KMS-11 (cell line): Measurements from ENCODE around the gene DLX3.

Experiments used
- H2AFZ ChIP-seq: fragments of 200-600 bp; sonication (generic); 2 replicates; pipeline ENCODE4 v1.6.1; 2016; ENCODE audit warnings: antibody characterized with exemption, mixed run types, low read depth
- H3K27ac ChIP-seq: fragments of 200-600 bp; sonication (generic); 2 replicates; pipeline ENCODE4 v1.6.1; 2016; ENCODE audit warnings: mild to moderate bottlenecking, mixed run types
- H3K27me3 ChIP-seq: fragments of 200-600 bp; sonication (generic); 2 replicates; pipeline ENCODE4 v1.6.1; 2017; ENCODE audit warnings: mild to moderate bottlenecking, low read depth, mixed run types, moderate library complexity; ENCODE audit not compliant: insufficient read depth
- H3K36me3 ChIP-seq: fragments of 200-600 bp; sonication (generic); 2 replicates; pipeline ENCODE4 v1.6.1; 2017; ENCODE audit warnings: mild to moderate bottlenecking, mixed run types; ENCODE audit not compliant: insufficient read depth
- H3K4me1 ChIP-seq: fragments of 200-600 bp; sonication (generic); 2 replicates; pipeline ENCODE4 v1.6.1; 2016; ENCODE audit warnings: mild to moderate bottlenecking, low read depth, mixed run types; ENCODE audit not compliant: poor library complexity, severe bottlenecking
- H3K4me2 ChIP-seq: fragments of 200-600 bp; sonication (generic); 2 replicates; pipeline ENCODE4 v1.7.0; 2016; ENCODE audit warnings: mild to moderate bottlenecking, mixed run types
- H3K4me3 ChIP-seq: fragments of 200-600 bp; sonication (generic); IDR thresholded peaks from 2 replicates; pipeline ENCODE4 v1.6.1; 2017; ENCODE audit warnings: low read depth, low read length, mixed read lengths; ENCODE audit not compliant: insufficient read depth
- H3K79me2 ChIP-seq: fragments of 200-600 bp; sonication (generic); 2 replicates; pipeline ENCODE4 v1.6.1; 2016; ENCODE audit warnings: low read depth, mixed run types; ENCODE audit not compliant: insufficient read depth
- H3K9ac ChIP-seq: fragments of 200-600 bp; sonication (generic); 2 replicates; pipeline ENCODE4 v1.6.1; 2016; ENCODE audit warnings: mild to moderate bottlenecking, mixed run types
- H4K20me1 ChIP-seq: fragments of 200-600 bp; sonication (generic); 2 replicates; pipeline ENCODE4 v1.6.1; 2016; ENCODE audit warnings: mild to moderate bottlenecking, mixed run types; ENCODE audit not compliant: insufficient read depth
- TF ChIP-seq, protein P1 (sequence below): fragments of 200-600 bp; sonication (generic); conservative IDR thresholded peaks from 2 replicates; pipeline ENCODE4 v1.6.1; 2017; ENCODE audit warnings: low read depth, mild to moderate bottlenecking, antibody characterized with exemption, low read length, moderate library complexity, mixed read lengths

Gene DLX3

DNA sequence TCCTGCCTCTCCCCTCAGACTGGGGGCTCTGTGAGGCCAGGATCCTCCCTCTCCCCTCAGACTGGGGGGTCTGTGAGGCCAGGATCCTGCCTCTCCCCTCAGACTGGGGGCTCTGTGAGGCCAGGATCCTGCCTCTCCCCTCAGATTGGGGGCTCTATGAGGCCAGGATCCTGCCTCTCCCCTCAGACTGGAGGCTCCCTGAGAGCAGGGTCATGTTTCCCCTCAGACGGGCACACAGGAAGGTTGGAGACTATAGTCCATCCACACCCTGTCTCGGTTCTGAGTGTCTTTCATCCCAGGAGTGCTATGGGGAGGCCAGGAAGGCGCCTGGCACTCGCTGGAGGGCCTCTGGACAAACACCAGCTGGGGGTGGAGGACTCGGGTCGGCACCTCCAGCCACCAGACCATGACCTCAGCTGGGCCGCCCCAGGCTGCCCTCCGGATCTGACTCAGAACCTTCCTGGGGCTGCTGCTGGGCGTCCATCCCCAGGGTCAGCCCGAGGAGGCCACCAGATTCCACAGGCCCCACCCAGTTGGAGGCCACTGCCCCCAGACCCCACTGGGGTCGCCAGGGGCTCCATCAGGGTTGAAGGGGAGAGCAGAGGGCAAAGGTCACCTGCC, 48.0 kb downstream of the DLX3 start:
- Histone ChIP-seq H3K27ac (no peak overlapping the region), H3K4me2 (no peak overlapping the region)

DNA sequence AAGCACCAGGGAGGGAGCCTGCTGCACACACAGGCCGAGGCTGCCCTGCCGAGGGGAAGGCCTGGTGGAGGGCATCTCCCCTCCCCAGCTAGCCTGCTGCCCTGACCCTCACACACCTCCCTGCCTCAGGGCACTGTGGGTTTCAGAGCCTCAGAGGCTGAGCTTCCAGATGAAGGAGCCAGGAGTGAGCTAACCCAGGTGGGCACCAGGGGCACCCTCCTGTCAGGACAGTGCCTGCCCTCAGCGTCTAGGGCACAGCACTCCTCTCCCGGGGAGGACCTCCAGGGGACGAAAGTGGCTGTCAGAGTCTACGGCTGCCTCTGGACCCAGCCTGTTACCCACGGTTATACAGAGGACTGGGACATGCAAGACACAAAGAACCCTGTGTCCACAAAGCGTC, 48.8 kb downstream of the DLX3 start:
- Histone ChIP-seq H3K4me1 (no peaks in the 10 kb centered on the region), H3K4me3 (no peak overlapping the region), H3K79me2 (no peaks in the 10 kb centered on the region), H3K4me2 (no peak overlapping the region), H3K27ac (no peak overlapping the region), H3K36me3 (no peaks in the 10 kb centered on the region), H3K27me3 (peaks cover 99% of the 10 kb centered on the region), H3K9ac (no peak overlapping the region), H4K20me1 (no peaks in the 10 kb centered on the region), H2AFZ (no peak overlapping the region)
- TF ChIP-seq, protein P1, sequence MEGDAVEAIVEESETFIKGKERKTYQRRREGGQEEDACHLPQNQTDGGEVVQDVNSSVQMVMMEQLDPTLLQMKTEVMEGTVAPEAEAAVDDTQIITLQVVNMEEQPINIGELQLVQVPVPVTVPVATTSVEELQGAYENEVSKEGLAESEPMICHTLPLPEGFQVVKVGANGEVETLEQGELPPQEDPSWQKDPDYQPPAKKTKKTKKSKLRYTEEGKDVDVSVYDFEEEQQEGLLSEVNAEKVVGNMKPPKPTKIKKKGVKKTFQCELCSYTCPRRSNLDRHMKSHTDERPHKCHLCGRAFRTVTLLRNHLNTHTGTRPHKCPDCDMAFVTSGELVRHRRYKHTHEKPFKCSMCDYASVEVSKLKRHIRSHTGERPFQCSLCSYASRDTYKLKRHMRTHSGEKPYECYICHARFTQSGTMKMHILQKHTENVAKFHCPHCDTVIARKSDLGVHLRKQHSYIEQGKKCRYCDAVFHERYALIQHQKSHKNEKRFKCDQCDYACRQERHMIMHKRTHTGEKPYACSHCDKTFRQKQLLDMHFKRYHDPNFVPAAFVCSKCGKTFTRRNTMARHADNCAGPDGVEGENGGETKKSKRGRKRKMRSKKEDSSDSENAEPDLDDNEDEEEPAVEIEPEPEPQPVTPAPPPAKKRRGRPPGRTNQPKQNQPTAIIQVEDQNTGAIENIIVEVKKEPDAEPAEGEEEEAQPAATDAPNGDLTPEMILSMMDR, result no peak

More for the DNA sequence above, 48.0 kb downstream of the DLX3 start:
- TF ChIP-seq, protein P1, result no peak
- no peaks in the 10 kb centered on the region for H3K36me3 ChIP-seq
- H3K79me2 ChIP-seq, result no peaks in the 10 kb centered on the region
- H4K20me1 ChIP-seq, result no peaks in the 10 kb centered on the region
- H2AFZ ChIP-seq, result no peak overlapping the region
- H3K27me3 ChIP-seq, result peaks cover 100% of the 10 kb centered on the region
- no peak overlapping the region for H3K4me3 ChIP-seq
- H3K9ac ChIP-seq, result no peak overlapping the region
- no peaks in the 10 kb centered on the region for H3K4me1 ChIP-seq

DNA sequence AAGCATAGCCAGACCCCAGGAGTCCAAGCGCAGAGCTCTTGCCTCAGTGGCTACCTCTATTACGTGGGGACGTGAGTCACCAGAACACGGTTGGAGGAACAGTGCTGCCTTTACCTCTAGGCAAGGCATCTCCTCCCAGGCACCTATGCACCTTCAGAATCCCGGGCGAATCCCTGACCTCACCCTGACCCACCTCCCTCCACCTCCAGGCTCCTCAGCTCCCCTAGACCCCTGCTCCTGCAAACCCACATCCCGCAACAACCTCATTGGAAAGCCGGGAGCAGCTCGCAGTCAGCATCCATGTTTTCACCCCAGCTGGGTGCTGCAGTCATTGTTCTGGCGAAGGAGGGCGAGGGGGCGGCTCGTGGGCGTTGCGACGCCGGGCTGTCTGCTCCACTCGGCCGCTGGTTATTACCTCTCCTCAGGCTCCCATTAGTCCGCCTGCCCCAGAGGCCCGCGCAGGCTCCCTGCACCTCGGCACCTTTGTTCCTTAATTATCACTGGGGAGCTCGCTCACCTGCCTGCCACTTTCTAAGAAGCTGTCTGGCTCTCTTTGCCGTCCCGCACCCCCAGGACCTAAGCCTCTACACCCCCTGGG, 50.7 kb downstream of the DLX3 start:
- Histone ChIP-seq H3K4me2 (no peak overlapping the region), H3K27me3 (peaks cover 99% of the 10 kb centered on the region), H4K20me1 (no peaks in the 10 kb centered on the region), H3K79me2 (no peaks in the 10 kb centered on the region), H3K9ac (no peak overlapping the region), H2AFZ (no peak overlapping the region), H3K27ac (no peak overlapping the region), H3K4me3 (no peak overlapping the region), H3K4me1 (no peaks in the 10 kb centered on the region), H3K36me3 (no peaks in the 10 kb centered on the region)
- TF ChIP-seq, protein P1, result no peak

DNA sequence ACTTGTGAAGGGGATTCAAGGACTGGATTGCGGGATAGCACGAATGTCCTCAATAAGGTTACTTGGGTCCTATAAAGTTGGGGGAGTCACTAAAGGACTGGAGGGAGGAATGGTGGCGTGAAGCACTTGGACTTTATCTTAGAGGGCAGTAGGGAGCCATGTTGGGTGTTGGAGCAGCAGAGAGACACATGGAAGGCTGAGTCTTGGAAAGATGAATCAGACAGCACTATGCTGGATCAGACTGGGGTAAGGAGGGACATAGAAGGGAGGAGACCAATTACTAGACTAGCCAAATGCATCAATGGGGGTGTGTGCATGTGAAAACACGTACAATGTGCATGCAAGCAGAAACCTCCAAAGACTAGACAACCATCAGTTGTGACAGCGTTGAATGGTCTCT, 52.1 kb downstream of the DLX3 start:
- Histone ChIP-seq H3K36me3 (no peaks in the 10 kb centered on the region), H3K79me2 (no peaks in the 10 kb centered on the region)

More for the DNA sequence above, 52.1 kb downstream of the DLX3 start:
- no peaks in the 10 kb centered on the region for H3K4me1 ChIP-seq
- TF ChIP-seq, protein P1, result no peak
- H3K27ac ChIP-seq, result no peak overlapping the region
- no peaks in the 10 kb centered on the region for H4K20me1 ChIP-seq
- H3K27me3 ChIP-seq, result peaks cover 99% of the 10 kb centered on the region
- no peak overlapping the region for H3K4me2 ChIP-seq
- H3K4me3 ChIP-seq, result no peak overlapping the region
- H2AFZ ChIP-seq, result no peak overlapping the region
- no peak overlapping the region for H3K9ac ChIP-seq
